GM18873 (cell line): ENCODE measurements around the gene CTLA4.

ENCODE experiments used
- ATAC-seq: cut with Tn5 transposase; IDR thresholded peaks from one replicate; pipeline ENCODE4 v1.9.1; 2021; ENCODE audit warnings: mild to moderate bottlenecking, moderate library complexity, moderate number of reproducible peaks; ENCODE audit not compliant: unreplicated experiment, low FRiP score

Gene CTLA4

DNA sequence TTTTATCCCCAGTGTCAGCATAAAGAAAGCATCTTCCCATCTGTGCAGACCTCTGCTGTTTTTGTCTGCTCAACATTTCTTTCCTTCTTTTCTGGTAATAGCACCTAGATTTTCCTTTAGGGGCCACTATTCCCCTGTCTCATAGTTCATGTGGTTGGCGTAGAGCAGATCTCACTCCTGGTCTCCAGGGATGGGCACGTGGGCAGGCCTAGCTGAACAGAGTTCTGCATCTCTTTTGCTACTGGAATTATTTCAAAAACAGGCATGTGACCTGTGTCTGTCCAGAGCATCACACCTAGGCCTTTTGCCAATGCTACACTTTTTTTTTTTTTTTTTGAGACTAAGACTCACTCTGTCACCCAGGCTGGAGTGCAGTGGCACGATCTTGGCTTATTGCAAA, 51.3 kb downstream of the CTLA4 start:
- no peak for ATAC-seq
